ENCODE data around the gene CREBBP. TPM values are rescaled to one million over a fixed set of nuclear protein-coding genes. Genes with fewer than 3 reads are reported as not detected.
"Not testable (repeated sequence)": the region's sequence is repeated elsewhere in the genome, so short reads cannot be mapped to it uniquely, and the experiment has no call there.

Gene CREBBP
- 72.8 TPM for total RNA-seq
- long read RNA-seq, partial matches to known transcripts, result 12 of 25 reads
- long read RNA-seq, other reads (novel, unspliced or antisense), result 13 of 25 reads

- no peaks in the 10 kb centered on the region for H3K9me3 ChIP-seq
- peak within 1 kb of the TSS; percentile 82 for H3K4me3 ChIP-seq
- H3K27ac ChIP-seq, result peak within 1 kb of the TSS; percentile 80
- intact Hi-C loops (cut with DNase I), result no loop called here
- DNase-seq (peak; percentile 93), ATAC-seq (peak; percentile 95)
- H3K36me3 ChIP-seq, result no peaks in the 10 kb centered on the region
- no peaks in the 10 kb centered on the region for H3K27me3 ChIP-seq
- TF ChIP-seq CTCF (IDR thresholded peaks at IDR 0.05), result no peak
- peaks cover 33% of the 10 kb centered on the region for H3K4me1 ChIP-seq
Observed at GRCh38 chr16:3880623-3881498, at the start of gene CREBBP. Gene CREBBP (minus strand): TSS chr16:3880713. CDS start chr16:3879916, 797 bp downstream.

GRCh38 chr16:3927147-3927546, 46.6 kb upstream of the CREBBP start:
- H3K27me3 ChIP-seq; H3K4me3 ChIP-seq; intact Hi-C loops (cut with DNase I); H3K36me3 ChIP-seq; H3K27ac ChIP-seq; H3K9me3 ChIP-seq; H3K4me1 ChIP-seq; ATAC-seq; DNase-seq: not testable (repeated sequence)

GRCh38 chr16:3924763-3925162, 44.2 kb upstream of the CREBBP start:
- no peaks in the 10 kb centered on the region for H3K36me3 ChIP-seq
- H3K27ac ChIP-seq, result no peak overlapping the region
- H3K9me3 ChIP-seq, result no peaks in the 10 kb centered on the region
- DNase-seq (no peak), ATAC-seq (no peak)
- intact Hi-C loops (cut with DNase I), result no loop called here
- H3K27me3 ChIP-seq, result no peaks in the 10 kb centered on the region
- TF ChIP-seq CTCF (IDR thresholded peaks at IDR 0.05), result no peak
- H3K4me1 ChIP-seq, result no peaks in the 10 kb centered on the region
- no peak overlapping the region for H3K4me3 ChIP-seq

GRCh38 chr16:3922241-3922640, 41.7 kb upstream of the CREBBP start:
- no peaks in the 10 kb centered on the region for H3K4me1 ChIP-seq
- DNase-seq, result peak; percentile 18
- no peak overlapping the region for H3K4me3 ChIP-seq
- H3K9me3 ChIP-seq, result no peaks in the 10 kb centered on the region
- ATAC-seq, result no peak
- no peak overlapping the region for H3K27ac ChIP-seq
- intact Hi-C loops (cut with DNase I), result no loop called here
- H3K27me3 ChIP-seq, result no peaks in the 10 kb centered on the region
- TF ChIP-seq CTCF (IDR thresholded peaks at IDR 0.05), result no peak
- no peaks in the 10 kb centered on the region for H3K36me3 ChIP-seq

GRCh38 chr16:3920206-3920605, 39.7 kb upstream of the CREBBP start:
- Histone ChIP-seq H3K4me3 (no peak overlapping the region), H3K4me1 (no peaks in the 10 kb centered on the region), H3K27ac (no peak overlapping the region), H3K36me3 (no peaks in the 10 kb centered on the region), H3K27me3 (no peaks in the 10 kb centered on the region), H3K9me3 (no peaks in the 10 kb centered on the region)
- ATAC-seq (no peak), DNase-seq (no peak)
- no peak for TF ChIP-seq CTCF (IDR thresholded peaks at IDR 0.05)
- intact Hi-C loops (cut with DNase I), result no loop called here

GRCh38 chr16:3919413-3919812, 38.9 kb upstream of the CREBBP start:
- intact Hi-C loops (cut with DNase I), result no loop called here
- no peak for DNase-seq
- no peaks in the 10 kb centered on the region for H3K4me1 ChIP-seq
- no peak for TF ChIP-seq CTCF (IDR thresholded peaks at IDR 0.05)
- no peaks in the 10 kb centered on the region for H3K36me3 ChIP-seq
- ATAC-seq, result no peak
- H3K27ac ChIP-seq, result no peak overlapping the region
- no peaks in the 10 kb centered on the region for H3K9me3 ChIP-seq
- H3K4me3 ChIP-seq, result no peak overlapping the region
- H3K27me3 ChIP-seq, result no peaks in the 10 kb centered on the region
